Choroid plexus epithelial cell (primary cell): ENCODE data around the gene TRIM34.
A peak's percentile ranks its signal among the peaks of the same experiment; 100 is the strongest.
"Not testable (repeated sequence)": the region's sequence is repeated elsewhere in the genome, so short reads cannot be mapped to it uniquely, and the experiment has no call there.

Experiments used
- DNase-seq: peaks from one replicate; pipeline ENCODE4 v3.0.0-alpha.2; 2010; ENCODE audit warnings: low read depth
- H3K4me3 ChIP-seq: 2 replicates; pipeline ENCODE4 v1.5.1; 2011; ENCODE audit warnings: low read depth, mild to moderate bottlenecking, control low read depth, low read length, moderate library complexity
- TF ChIP-seq, protein P1 (sequence below): conservative IDR thresholded peaks from 2 replicates; pipeline ENCODE4 v1.5.1; 2011; ENCODE audit warnings: low read depth, mild to moderate bottlenecking, control low read depth, inconsistent platforms, low read length, moderate library complexity

Gene TRIM34

GRCh38 chr11:5624489-5625279 lies at the start of gene TRIM34:
Gene TRIM34, plus strand, starts transcription at chr11:5625001. Its CDS starts 7,331 bp downstream, at chr11:5632332.
- peak within 1 kb of the TSS; percentile 70 for H3K4me3 ChIP-seq
- peak; percentile 80 for DNase-seq
- TF ChIP-seq, protein P1, sequence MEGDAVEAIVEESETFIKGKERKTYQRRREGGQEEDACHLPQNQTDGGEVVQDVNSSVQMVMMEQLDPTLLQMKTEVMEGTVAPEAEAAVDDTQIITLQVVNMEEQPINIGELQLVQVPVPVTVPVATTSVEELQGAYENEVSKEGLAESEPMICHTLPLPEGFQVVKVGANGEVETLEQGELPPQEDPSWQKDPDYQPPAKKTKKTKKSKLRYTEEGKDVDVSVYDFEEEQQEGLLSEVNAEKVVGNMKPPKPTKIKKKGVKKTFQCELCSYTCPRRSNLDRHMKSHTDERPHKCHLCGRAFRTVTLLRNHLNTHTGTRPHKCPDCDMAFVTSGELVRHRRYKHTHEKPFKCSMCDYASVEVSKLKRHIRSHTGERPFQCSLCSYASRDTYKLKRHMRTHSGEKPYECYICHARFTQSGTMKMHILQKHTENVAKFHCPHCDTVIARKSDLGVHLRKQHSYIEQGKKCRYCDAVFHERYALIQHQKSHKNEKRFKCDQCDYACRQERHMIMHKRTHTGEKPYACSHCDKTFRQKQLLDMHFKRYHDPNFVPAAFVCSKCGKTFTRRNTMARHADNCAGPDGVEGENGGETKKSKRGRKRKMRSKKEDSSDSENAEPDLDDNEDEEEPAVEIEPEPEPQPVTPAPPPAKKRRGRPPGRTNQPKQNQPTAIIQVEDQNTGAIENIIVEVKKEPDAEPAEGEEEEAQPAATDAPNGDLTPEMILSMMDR = no peak

GRCh38 chr11:5575152-5575551 lies 49.6 kb upstream of the TRIM34 start:
- TF ChIP-seq, protein P1 = no peak
- H3K4me3 ChIP-seq = no peak overlapping the region
- DNase-seq = no peak

DNA sequence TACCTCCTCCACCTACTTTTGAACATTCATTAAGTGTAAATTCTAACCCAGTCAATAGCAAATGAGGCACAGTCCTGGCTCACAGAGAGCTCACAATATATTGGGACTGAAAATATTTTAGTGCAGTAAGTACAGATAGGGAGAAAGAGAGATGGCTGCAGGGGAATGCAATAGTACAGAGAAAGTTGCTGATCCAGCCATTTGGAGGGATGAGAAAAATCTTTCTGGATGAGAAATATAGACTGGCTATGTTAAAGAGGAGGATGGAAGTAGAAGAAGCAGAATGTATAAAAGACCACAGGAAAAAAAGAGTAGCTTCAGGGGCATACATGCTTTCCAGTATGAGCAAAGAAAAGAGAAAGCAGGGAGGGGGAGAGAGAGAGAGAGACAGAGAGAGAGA lies 47.7 kb upstream of the TRIM34 start:
- H3K4me3 ChIP-seq = no peak overlapping the region
- TF ChIP-seq, protein P1 = no peak
- no peak for DNase-seq

DNA sequence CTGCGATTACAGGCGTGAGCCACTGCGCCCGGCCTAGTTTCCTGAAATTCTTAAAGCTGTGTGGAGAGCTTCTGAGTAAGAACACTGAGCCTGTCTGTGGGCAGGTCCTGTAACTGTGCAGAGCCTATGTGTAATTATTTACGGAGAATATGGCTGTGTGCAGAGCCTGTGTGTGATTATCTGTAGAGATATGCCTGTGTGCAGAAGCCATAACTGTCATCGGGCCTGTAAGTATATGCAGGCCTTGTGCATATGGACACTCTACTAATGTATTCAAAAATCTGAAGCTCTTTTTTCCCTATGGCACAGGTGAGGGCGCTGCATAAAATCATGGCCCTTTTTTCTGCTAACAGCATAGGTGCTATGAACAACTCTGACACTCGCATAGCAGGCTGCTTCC lies 44.2 kb upstream of the TRIM34 start, which contains the start of gene OR52B6:
Gene OR52B6, plus strand, starts transcription at position 301 of the 400 bp plus-strand sequence. Its CDS starts 0 bp downstream, at position 301.
- no peak within 1 kb of the TSS for H3K4me3 ChIP-seq
- DNase-seq = no peak
- TF ChIP-seq, protein P1 = no peak

- TF ChIP-seq, protein P1 = no peak
- DNase-seq = no peak
Measured at GRCh38 chr11:5581014-5581413, 43.8 kb upstream of the TRIM34 start.

GRCh38 chr11:5584458-5584857 lies 40.3 kb upstream of the TRIM34 start:
- not testable (repeated sequence) for H3K4me3 ChIP-seq, DNase-seq

More at GRCh38 chr11:5581014-5581413, 43.8 kb upstream of the TRIM34 start:
- no peak overlapping the region for H3K4me3 ChIP-seq

GRCh38 chr11:5589906-5590305 lies 34.9 kb upstream of the TRIM34 start:
- H3K4me3 ChIP-seq, DNase-seq: not testable (repeated sequence)

DNA sequence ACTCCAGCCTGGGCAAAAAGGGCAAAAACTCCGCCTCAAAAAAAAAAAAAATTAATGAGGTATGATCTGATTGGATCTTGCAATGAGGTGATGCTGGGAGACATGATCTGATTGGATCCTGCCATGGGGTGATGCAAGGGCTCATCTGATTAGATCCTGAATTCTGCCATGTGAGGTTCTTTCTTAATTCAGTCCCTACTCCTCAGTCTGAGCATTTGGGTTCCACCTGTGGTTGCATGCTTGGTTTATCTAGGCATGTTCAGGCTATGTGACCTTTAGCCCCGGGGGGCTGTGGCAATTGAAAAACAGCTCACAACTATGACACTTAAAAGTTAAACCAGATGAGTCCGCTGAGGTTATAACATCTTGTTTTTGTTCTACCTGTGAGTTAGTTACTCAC lies 33.2 kb upstream of the TRIM34 start:
- H3K4me3 ChIP-seq = no peak overlapping the region
- DNase-seq = no peak
- TF ChIP-seq, protein P1 = no peak
